OCI-LY3 (cell line): ENCODE measurements around the gene FOXC1.

Experiments
- H2AFZ ChIP-seq: fragments of 200-600, 300-600 bp; shearing (Covaris generic); 2 replicates; pipeline ENCODE4 v1.6.0; 2014; ENCODE audit warnings: antibody characterized with exemption, low read depth, low read length
- H3K27ac ChIP-seq: fragments of 200-600, 300-600 bp; sonication (generic); 2 replicates; pipeline ENCODE4 v1.5.1; 2014; ENCODE audit warnings: mild to moderate bottlenecking, low read length, moderate library complexity, mixed read lengths
- H3K27me3 ChIP-seq: fragments of 200-600, 300-600 bp; sonication (generic); 2 replicates; pipeline ENCODE4 v1.6.1; 2014; ENCODE audit warnings: low read depth, low read length, mixed read lengths
- H3K36me3 ChIP-seq: fragments of 200-600, 300-600 bp; sonication (generic); replicated peaks from 2 replicates; pipeline ENCODE3; 2014; ENCODE audit warnings: low read depth, low read length, mixed read lengths
- H3K4me1 ChIP-seq: fragments of 300-600, 200-600 bp; sonication (generic); 2 replicates; pipeline ENCODE4 v1.6.1; 2014; ENCODE audit warnings: low read length, mixed read lengths
- H3K4me2 ChIP-seq: fragments of 200-600, 300-600 bp; sonication (generic); 2 replicates; pipeline ENCODE4 v1.6.1; 2014; ENCODE audit warnings: low read length, mixed read lengths
- H3K4me3 ChIP-seq: fragments of 300-600, 200-600 bp; sonication (generic); 2 replicates; pipeline ENCODE4 v1.5.1; 2014; ENCODE audit warnings: antibody characterized with exemption, mild to moderate bottlenecking, low read length, moderate library complexity
- H3K79me2 ChIP-seq: fragments of 300-600, 200-600 bp; shearing (Covaris generic); 2 replicates; pipeline ENCODE4 v1.6.1; 2014; ENCODE audit warnings: mild to moderate bottlenecking, low read length, mixed read lengths
- H3K9ac ChIP-seq: fragments of 300-600, 200-600 bp; shearing (Covaris generic); 2 replicates; pipeline ENCODE4 v1.6.0; 2014; ENCODE audit warnings: mild to moderate bottlenecking, low read length, moderate library complexity
- H3K9me3 ChIP-seq: fragments of 200-600, 300-600 bp; shearing (Covaris generic); 2 replicates; pipeline ENCODE4 v1.6.1; 2014; ENCODE audit warnings: low read length, mixed read lengths; ENCODE audit not compliant: insufficient read depth
- H4K20me1 ChIP-seq: fragments of 200-600, 300-600 bp; sonication (generic); 2 replicates; pipeline ENCODE4 v1.6.1; 2016; ENCODE audit warnings: low read length, mixed read lengths; ENCODE audit not compliant: insufficient read depth
- CTCF ChIP-seq: fragments of 200-600, 300-600 bp; sonication (generic); IDR thresholded peaks from 2 replicates; pipeline ENCODE4 v1.5.1; 2014; ENCODE audit warnings: antibody characterized with exemption, low read length, low read depth
- EZH2phosphoT487 ChIP-seq: fragments of 200-600 bp; shearing (Covaris generic); IDR thresholded peaks from 2 replicates; pipeline ENCODE4 v1.6.1; 2018; ENCODE audit warnings: antibody characterized with exemption, mixed run types, low read depth

Gene FOXC1

GRCh38 chr6:1605004-1605892 is 4.5 kb upstream of the FOXC1 start:
- Histone ChIP-seq H3K4me3 (no peak overlapping the region), H2AFZ (no peak overlapping the region), H3K9ac (no peak overlapping the region), H3K4me2 (no peak overlapping the region), H3K27ac (no peak overlapping the region), H3K36me3 (no peaks in the 10 kb centered on the region), H4K20me1 (no peaks in the 10 kb centered on the region), H3K27me3 (no peaks in the 10 kb centered on the region), H3K9me3 (no peaks in the 10 kb centered on the region), H3K4me1 (peaks cover 25% of the 10 kb centered on the region), H3K79me2 (peaks cover under 1% of the 10 kb centered on the region; the same call in 1 of the 2 replicates)
- no peak for TF ChIP-seq EZH2phosphoT487
- no peak for TF ChIP-seq CTCF

- no peak overlapping the region for H3K27ac ChIP-seq
- no peak overlapping the region; the same call in 1 of the 2 replicates for H2AFZ ChIP-seq
- H3K9me3 ChIP-seq, result no peaks in the 10 kb centered on the region
- H3K27me3 ChIP-seq, result no peaks in the 10 kb centered on the region
- H3K4me3 ChIP-seq, result peak overlapping the region; percentile 98
- peak overlapping the region; percentile 96; the same call in 1 of the 2 replicates for H3K9ac ChIP-seq
- H3K79me2 ChIP-seq, result peaks cover 9% of the 10 kb centered on the region
- H3K4me2 ChIP-seq, result peak overlapping the region; percentile 99
- TF ChIP-seq CTCF (no peak), EZH2phosphoT487 (no peak)
- no peaks in the 10 kb centered on the region for H3K36me3 ChIP-seq
- no peaks in the 10 kb centered on the region for H4K20me1 ChIP-seq
- peaks cover 25% of the 10 kb centered on the region for H3K4me1 ChIP-seq
Observed at GRCh38 chr6:1605893-1606779, 3.6 kb upstream of the FOXC1 start.

DNA sequence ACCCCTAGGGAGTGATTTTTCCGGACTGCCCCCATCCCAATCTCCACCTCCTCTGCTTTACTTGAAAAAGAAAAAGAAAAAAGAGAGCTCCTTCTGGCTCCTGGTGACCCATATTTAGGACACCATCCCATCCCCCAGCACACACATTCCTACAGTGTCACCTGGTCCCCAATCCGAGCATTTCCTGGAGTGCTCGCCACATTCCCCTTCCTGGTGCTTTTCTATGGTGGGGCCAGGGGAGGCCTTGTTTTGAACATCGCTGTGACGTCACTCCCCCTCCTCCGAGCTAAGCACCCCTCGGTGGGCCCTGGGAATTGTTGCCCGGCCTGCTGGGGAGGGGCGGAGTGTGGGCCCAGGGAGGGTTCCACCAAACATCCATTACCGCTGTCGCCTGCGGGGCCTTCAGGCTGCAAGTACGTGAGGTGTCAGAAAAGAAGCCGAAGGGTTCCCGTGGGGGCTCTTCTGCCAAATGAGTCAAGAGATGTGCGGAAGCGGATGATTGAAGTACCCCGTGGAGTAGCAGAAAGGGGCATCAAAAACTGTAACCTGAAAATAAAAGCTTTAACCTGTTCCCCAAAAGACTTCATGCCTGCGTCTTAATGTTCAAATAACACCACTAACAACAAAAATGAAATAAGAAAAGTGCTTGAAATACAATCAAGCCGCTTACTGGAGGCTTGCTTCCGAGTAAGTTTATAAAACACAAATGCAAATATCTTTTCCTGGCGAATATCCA is 2.8 kb upstream of the FOXC1 start:
- Histone ChIP-seq H3K9ac (peak overlapping the region; percentile 96), H3K79me2 (peaks cover 17% of the 10 kb centered on the region), H3K4me1 (peaks cover 27% of the 10 kb centered on the region), H4K20me1 (no peaks in the 10 kb centered on the region), H3K27me3 (no peaks in the 10 kb centered on the region), H2AFZ (peak overlapping the region; percentile 52), H3K4me2 (peak overlapping the region; percentile 99), H3K4me3 (peak overlapping the region; percentile 98), H3K9me3 (no peaks in the 10 kb centered on the region), H3K36me3 (peaks cover 4% of the 10 kb centered on the region), H3K27ac (no peak overlapping the region)
- no peak for TF ChIP-seq EZH2phosphoT487
- no peak for TF ChIP-seq CTCF
